ENCODE results near the gene KCNQ5.

- TF ChIP-seq POLR2A (IDR thresholded peaks at IDR 0.05) (no peak), CTCF (IDR thresholded peaks at IDR 0.05) (no peak)
These were observed 120.3 kb downstream of the KCNQ5 start for GRCh38 chr6:72742001-72742673.
